ENCODE results near the gene JMJD1C. TPM values are rescaled to one million over a fixed set of nuclear protein-coding genes. Genes with fewer than 3 reads are reported as not detected.

The JMJD1C gene
- total RNA-seq, 6 experiments from 2014 or later = 29.6 to 53.3 (median 38.2) TPM

- peaks cover 0 to 17% (median 5%) of the 10 kb centered on the region in 4 donors for H3K4me1 ChIP-seq
- 0% methylated on average over 6 of the region's 6 CpGs for WGBS (ENCODE audit: insufficient coverage, low coverage, low lambda C conversion rate, missing lambda C conversion rate)
- DNase-seq = no peak
- H3K36me3 ChIP-seq = no peaks in the 10 kb centered on the region
- H3K27ac ChIP-seq = peak overlapping the region; percentile 90 to 97 (median 95)
- peak overlapping the region; percentile 37 to 68 (median 56) for H3K4me3 ChIP-seq
- no peaks in the 10 kb centered on the region for H3K9me3 ChIP-seq
- no peaks in the 10 kb centered on the region for H3K27me3 ChIP-seq
- no peak for TF ChIP-seq POLR2A (IDR thresholded peaks at IDR 0.05)
- TF ChIP-seq, protein P1, sequence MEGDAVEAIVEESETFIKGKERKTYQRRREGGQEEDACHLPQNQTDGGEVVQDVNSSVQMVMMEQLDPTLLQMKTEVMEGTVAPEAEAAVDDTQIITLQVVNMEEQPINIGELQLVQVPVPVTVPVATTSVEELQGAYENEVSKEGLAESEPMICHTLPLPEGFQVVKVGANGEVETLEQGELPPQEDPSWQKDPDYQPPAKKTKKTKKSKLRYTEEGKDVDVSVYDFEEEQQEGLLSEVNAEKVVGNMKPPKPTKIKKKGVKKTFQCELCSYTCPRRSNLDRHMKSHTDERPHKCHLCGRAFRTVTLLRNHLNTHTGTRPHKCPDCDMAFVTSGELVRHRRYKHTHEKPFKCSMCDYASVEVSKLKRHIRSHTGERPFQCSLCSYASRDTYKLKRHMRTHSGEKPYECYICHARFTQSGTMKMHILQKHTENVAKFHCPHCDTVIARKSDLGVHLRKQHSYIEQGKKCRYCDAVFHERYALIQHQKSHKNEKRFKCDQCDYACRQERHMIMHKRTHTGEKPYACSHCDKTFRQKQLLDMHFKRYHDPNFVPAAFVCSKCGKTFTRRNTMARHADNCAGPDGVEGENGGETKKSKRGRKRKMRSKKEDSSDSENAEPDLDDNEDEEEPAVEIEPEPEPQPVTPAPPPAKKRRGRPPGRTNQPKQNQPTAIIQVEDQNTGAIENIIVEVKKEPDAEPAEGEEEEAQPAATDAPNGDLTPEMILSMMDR (IDR thresholded peaks at IDR 0.05) = no peak
- ATAC-seq = peak; percentile 48 to 58 (median 51)
- intact Hi-C loops (cut with DNase I) = no loop called here
Measured at GRCh38 chr10:63267414-63268148, 198.2 kb downstream of the JMJD1C start.

DNA sequence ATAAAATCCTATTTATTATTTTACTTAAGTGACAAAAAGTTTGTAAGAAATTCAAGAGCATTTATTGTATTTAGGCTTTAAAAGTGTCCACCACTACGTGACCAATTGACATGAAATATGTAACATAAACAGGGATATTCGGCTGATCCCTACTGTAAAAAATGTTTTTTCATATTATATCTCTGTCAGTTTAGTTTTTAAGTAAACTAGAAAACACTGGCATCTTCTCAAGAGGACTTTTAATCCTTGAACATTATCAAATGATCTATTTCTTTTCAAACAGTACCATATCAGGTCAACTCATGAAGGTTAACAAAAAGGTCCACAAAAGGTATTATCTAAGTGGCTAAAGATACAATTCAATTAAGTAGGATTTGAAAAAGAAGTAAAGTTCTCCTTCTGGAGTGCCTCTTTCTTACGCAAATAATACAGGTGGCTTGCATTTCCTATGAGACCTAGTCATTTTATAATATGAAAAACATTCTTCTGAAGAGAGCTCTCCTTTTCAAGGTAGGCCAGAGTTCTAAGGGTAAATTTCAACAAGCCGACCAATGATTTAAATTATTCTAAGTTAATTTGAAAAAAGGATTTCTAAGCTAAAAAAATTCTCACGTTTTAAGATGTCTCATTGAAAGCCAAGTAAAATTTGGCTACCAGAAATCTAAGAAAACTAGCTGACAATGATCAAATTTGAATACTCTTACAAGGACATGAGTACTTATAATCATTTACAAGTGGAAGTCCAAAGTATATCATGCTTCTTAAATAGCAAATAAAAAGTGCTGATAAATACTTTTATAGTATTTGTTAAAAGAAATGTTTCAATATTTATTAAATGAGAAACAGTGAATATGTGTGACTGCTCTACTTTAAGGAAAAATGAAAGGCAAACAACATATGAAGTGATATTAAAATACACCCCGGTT is 199.1 kb downstream of the JMJD1C start:
- no peaks in the 10 kb centered on the region for H3K9me3 ChIP-seq
- no peak for TF ChIP-seq POLR2A (IDR thresholded peaks at IDR 0.05)
- TF ChIP-seq, protein P1 (IDR thresholded peaks at IDR 0.05) = no peak
- peak overlapping the region; percentile 37 to 68 (median 56) for H3K4me3 ChIP-seq
- intact Hi-C loops (cut with DNase I) = no loop called here
- 2% methylated on average over 6 of the region's 6 CpGs for WGBS (ENCODE audit: insufficient coverage, low coverage, low lambda C conversion rate, missing lambda C conversion rate)
- ATAC-seq (no peak), DNase-seq (no peak)
- no peaks in the 10 kb centered on the region for H3K36me3 ChIP-seq
- no peaks in the 10 kb centered on the region for H3K27me3 ChIP-seq
- H3K27ac ChIP-seq = peak overlapping the region; percentile 90 to 97 (median 95)
- peaks cover 0 to 19% (median 7%) of the 10 kb centered on the region in 4 donors for H3K4me1 ChIP-seq

GRCh38 chr10:63265683-63266235 is 200.0 kb downstream of the JMJD1C start:
- peak overlapping the region; percentile 37 to 68 (median 56) for H3K4me3 ChIP-seq
- H3K4me1 ChIP-seq = peaks cover 0 to 22% (median 7%) of the 10 kb centered on the region in 4 donors
- intact Hi-C loops (cut with DNase I) = no loop called here
- H3K27me3 ChIP-seq = no peaks in the 10 kb centered on the region
- DNase-seq = no peak
- H3K9me3 ChIP-seq = no peaks in the 10 kb centered on the region
- peak overlapping the region; percentile 90 to 97 (median 95) for H3K27ac ChIP-seq
- no peak for TF ChIP-seq POLR2A (IDR thresholded peaks at IDR 0.05)
- TF ChIP-seq, protein P1 (IDR thresholded peaks at IDR 0.05) = no peak
- H3K36me3 ChIP-seq = no peaks in the 10 kb centered on the region
- WGBS (ENCODE audit: insufficient coverage, low coverage, low lambda C conversion rate, missing lambda C conversion rate) = 5% methylated on average over 2 of the region's 2 CpGs
- no peak for ATAC-seq

GRCh38 chr10:63265222-63265617 is 200.6 kb downstream of the JMJD1C start:
- no peaks in the 10 kb centered on the region for H3K27me3 ChIP-seq
- peak overlapping the region; percentile 90 to 97 (median 95) for H3K27ac ChIP-seq
- intact Hi-C loops (cut with DNase I) = no loop called here
- H3K4me3 ChIP-seq = peak overlapping the region; percentile 37 to 68 (median 56)
- 0% methylated on average over 5 of the region's 5 CpGs for WGBS (ENCODE audit: insufficient coverage, low coverage, low lambda C conversion rate, missing lambda C conversion rate)
- H3K9me3 ChIP-seq = no peaks in the 10 kb centered on the region
- H3K36me3 ChIP-seq = no peaks in the 10 kb centered on the region
- no peak for DNase-seq
- peak; percentile 42 to 59 (median 47) for ATAC-seq
- TF ChIP-seq POLR2A (IDR thresholded peaks at IDR 0.05) = peak; percentile 71
- TF ChIP-seq, protein P1 (IDR thresholded peaks at IDR 0.05) = no peak
- H3K4me1 ChIP-seq = peaks cover 0 to 22% (median 7%) of the 10 kb centered on the region in 4 donors
